T-helper 1 cell treated with Interleukin-12 subunit alpha and Interleukin-12 subunit beta and Interleukin-4 antibody, amounts not matched to agents 30 ng/mL and 1 ng/mL, for 36 hours (primary cell): ENCODE data around the gene RNF181. TPM values are rescaled to one million over a fixed set of nuclear protein-coding genes. Genes with fewer than 3 reads are reported as not detected.
"Not testable (repeated sequence)": the region's sequence is repeated elsewhere in the genome, so short reads cannot be mapped to it uniquely, and the experiment has no call there.

Experiments used
- intact Hi-C: fragments of 100-400 bp; cut with micrococcal nuclease; formaldehyde crosslinking; loops from one replicate; pipeline ENCODE4 v1.15.1; 2024
- total RNA-seq: library from RNA; stranded (reverse); gene quantifications from 2 replicates; pipeline ENCODE4 v1.2.3, GENCODE V29; 2022

The RNF181 gene
- total RNA-seq, 1 donor from 2014 or later = 111 TPM

- intact Hi-C loops = no loop called here
Measured at GRCh38 chr2:85593023-85593422, 2.5 kb upstream of the RNF181 start.

GRCh38 chr2:85594715-85595300 lies 737 bp upstream of the RNF181 start:
- intact Hi-C loops = loop anchor here (1.0 to 5.0 kb wide), 11 partner anchors 10 to 267 kb away; partner anchors contain the start of genes C2orf68, ELMOD3, GGCX and MAT2A

GRCh38 chr2:85596026-85596333 lies 435 bp downstream of the RNF181 start:
- intact Hi-C loops = loop anchor here (5.0 kb wide), 1 partner anchor 159 kb away; no protein-coding TSS in a partner anchor

GRCh38 chr2:85596486-85597143 lies 1.1 kb downstream of the RNF181 start:
- intact Hi-C loops = loop anchor here (5.0 kb wide), 1 partner anchor 159 kb away; no protein-coding TSS in a partner anchor

- intact Hi-C loops = loop anchor here (5.0 kb wide), 1 partner anchor 160 kb away; no protein-coding TSS in a partner anchor
Measured at GRCh38 chr2:85597241-85597640, 1.7 kb downstream of the RNF181 start.

GRCh38 chr2:85598594-85599340 lies 3.2 kb downstream of the RNF181 start:
- intact Hi-C loops = loop anchor here (5.0 kb wide), 1 partner anchor 161 kb away; no protein-coding TSS in a partner anchor

GRCh38 chr2:85599468-85600234 lies 4.1 kb downstream of the RNF181 start:
- intact Hi-C loops = loop anchor here (5.0 kb wide), 1 partner anchor 162 kb away; no protein-coding TSS in a partner anchor

GRCh38 chr2:85600235-85600575 lies 4.7 kb downstream of the RNF181 start:
- intact Hi-C loops = no loop called here

- intact Hi-C loops = no loop called here
Measured at GRCh38 chr2:85600951-85601770, 5.6 kb downstream of the RNF181 start.

- intact Hi-C loops = loop anchor here (1.0 to 2.0 kb wide), 3 partner anchors 10 to 63 kb away; partner anchors contain the start of genes C2orf68, MAT2A and USP39
Measured at GRCh38 chr2:85601771-85602475, 6.4 kb downstream of the RNF181 start.

GRCh38 chr2:85602476-85603234 lies 7.1 kb downstream of the RNF181 start, which contains the start of gene TMEM150A:
TMEM150A (minus strand) TSS chr2:85602698; CDS start chr2:85601948, 750 bp downstream.
- intact Hi-C loops = loop anchor here (1.0 to 2.0 kb wide), 3 partner anchors 10 to 64 kb away; partner anchors contain the start of genes C2orf68, MAT2A and USP39

- intact Hi-C loops = not testable (repeated sequence)
Measured at GRCh38 chr2:85604133-85604444, 8.5 kb downstream of the RNF181 start.

GRCh38 chr2:85604568-85605339 lies 9.2 kb downstream of the RNF181 start:
- intact Hi-C loops = no loop called here

- intact Hi-C loops = no loop called here
Measured at GRCh38 chr2:85605406-85606115, 10.0 kb downstream of the RNF181 start.

- intact Hi-C loops = no loop called here
Measured at GRCh38 chr2:85606116-85606455, 10.5 kb downstream of the RNF181 start.

GRCh38 chr2:85607268-85608215 lies 12.0 kb downstream of the RNF181 start:
- intact Hi-C loops = no loop called here
